Spinal cord (tissue), 10 donors: ENCODE results near the gene PHKA2. TPM values are rescaled to one million over a fixed set of nuclear protein-coding genes. Genes with fewer than 3 reads are reported as not detected.
A peak's percentile ranks its signal among the peaks of the same experiment; 100 is the strongest.

Source experiments
- DNase-seq, 6 donors: peaks; one replicate each; pipeline versions ENCODE4 v3.0.0 to v3.0.0-alpha.2; 2013 to 2015; ENCODE audit warnings: low spot score in 6 of 6, low read depth in 4 of 6
- H3K27ac ChIP-seq: one replicate; pipeline ENCODE4 v1.5.1; 2013; ENCODE audit warnings: low read depth, low read length, control low read depth
- H3K27me3 ChIP-seq: one replicate; pipeline ENCODE4 v1.6.1; 2013; ENCODE audit warnings: low read length; ENCODE audit not compliant: control insufficient read depth, insufficient read depth
- H3K36me3 ChIP-seq: one replicate; pipeline ENCODE4 v1.6.1; 2013; ENCODE audit warnings: low read length; ENCODE audit not compliant: control insufficient read depth, insufficient read depth
- H3K4me1 ChIP-seq: one replicate; pipeline ENCODE4 v1.6.1; 2013; ENCODE audit warnings: low read length; ENCODE audit not compliant: control insufficient read depth, insufficient read depth
- H3K4me3 ChIP-seq: one replicate; pipeline ENCODE4 v1.5.1; 2013; ENCODE audit warnings: low read depth, low read length, control low read depth
- H3K9me3 ChIP-seq: one replicate; pipeline ENCODE4 v1.6.1; 2013; ENCODE audit warnings: low read length; ENCODE audit not compliant: control insufficient read depth, insufficient read depth
- WGBS: methylation state at CpG from one replicate; pipeline ENCODE4 v1.1.5; 2013; ENCODE audit warnings: missing lambda C conversion rate; ENCODE audit not compliant: insufficient coverage; 5-methylcytosine and 5-hydroxymethylcytosine counted together
- polyA plus RNA-seq, 2 donors: library from polyadenylated mRNA; unstranded; fragments of 120-200 nt; gene quantifications; one replicate each; pipeline ENCODE4 v1.2.1, GENCODE V29; 2013; ENCODE audit not compliant: insufficient read length in 2 of 2
- total RNA-seq, 2 donors: library from RNA; depleted of rRNA in 1 of 2; stranded (reverse); fragments of 120-200 nt in 1 of 2; fragments of >200 nt in 1 of 2; gene quantifications; one replicate each; pipeline versions ENCODE4 v1.2.3 to v1.2.4, GENCODE V29; 2013 to 2014
- donor health status: healthy.

PHKA2 gene
- total and polyA plus RNA-seq, 4 donors: 16.8 to 31.7 (median 24.2) TPM

- Histone ChIP-seq H3K4me1 (peaks cover 25% of the 10 kb centered on the region), H3K4me3 (no peak overlapping the region), H3K27me3 (peaks cover 7% of the 10 kb centered on the region), H3K36me3 (peaks cover 5% of the 10 kb centered on the region), H3K9me3 (no peaks in the 10 kb centered on the region), H3K27ac (no peak overlapping the region)
- peak in 1 of 6 donors; percentile 65 for DNase-seq
- 17% methylated on average over 3 of the region's 6 CpGs for WGBS
Measured at GRCh38 chrX:18887825-18888212, 96.1 kb downstream of the PHKA2 start.

- peaks cover 7% of the 10 kb centered on the region for H3K27me3 ChIP-seq
- no peak overlapping the region for H3K4me3 ChIP-seq
- H3K4me1 ChIP-seq: peaks cover 25% of the 10 kb centered on the region
- no peak overlapping the region for H3K27ac ChIP-seq
- DNase-seq: no peak
- H3K36me3 ChIP-seq: peaks cover 5% of the 10 kb centered on the region
- no peaks in the 10 kb centered on the region for H3K9me3 ChIP-seq
- 37% methylated on average over 20 of the region's 25 CpGs for WGBS
Measured at GRCh38 chrX:18887177-18887824, 96.6 kb downstream of the PHKA2 start.

- H3K27me3 ChIP-seq: peaks cover 7% of the 10 kb centered on the region
- peak; percentile 17 to 78 (median 28) for DNase-seq
Measured at GRCh38 chrX:18886344-18887161, 97.4 kb downstream of the PHKA2 start.

GRCh38 chrX:18886005-18886343 is 97.9 kb downstream of the PHKA2 start:
- Histone ChIP-seq H3K9me3 (no peaks in the 10 kb centered on the region), H3K27ac (peak overlapping the region; percentile 40), H3K4me3 (peak overlapping the region; percentile 3), H3K36me3 (peaks cover 4% of the 10 kb centered on the region), H3K27me3 (peaks cover 7% of the 10 kb centered on the region), H3K4me1 (peaks cover 22% of the 10 kb centered on the region)
- DNase-seq: no peak
- WGBS: 61% methylated on average over 11 of the region's 12 CpGs

More at GRCh38 chrX:18886344-18887161, 97.4 kb downstream of the PHKA2 start:
- H3K4me3 ChIP-seq: peak overlapping the region; percentile 3
- H3K27ac ChIP-seq: peak overlapping the region; percentile 40
- H3K36me3 ChIP-seq: peaks cover 5% of the 10 kb centered on the region
- 29% methylated on average over 22 of the region's 26 CpGs for WGBS
- no peaks in the 10 kb centered on the region for H3K9me3 ChIP-seq
- peaks cover 25% of the 10 kb centered on the region for H3K4me1 ChIP-seq

GRCh38 chrX:18885328-18886004 is 98.4 kb downstream of the PHKA2 start:
- Histone ChIP-seq H3K36me3 (no peaks in the 10 kb centered on the region), H3K27me3 (peaks cover 7% of the 10 kb centered on the region), H3K4me3 (peak overlapping the region; percentile 3), H3K9me3 (no peaks in the 10 kb centered on the region), H3K27ac (no peak overlapping the region), H3K4me1 (peaks cover 21% of the 10 kb centered on the region)
- no peak for DNase-seq
- 58% methylated on average over 6 of the region's 8 CpGs for WGBS

- no peaks in the 10 kb centered on the region for H3K36me3 ChIP-seq
- no peak overlapping the region for H3K4me3 ChIP-seq
- no peaks in the 10 kb centered on the region for H3K9me3 ChIP-seq
- WGBS: 60% methylated on average over 3 of the region's 4 CpGs
- H3K4me1 ChIP-seq: peaks cover 21% of the 10 kb centered on the region
- no peak for DNase-seq
- peaks cover 7% of the 10 kb centered on the region for H3K27me3 ChIP-seq
- H3K27ac ChIP-seq: no peak overlapping the region
Measured at GRCh38 chrX:18884916-18885315, 99.0 kb downstream of the PHKA2 start.

GRCh38 chrX:18883961-18884765 is 99.8 kb downstream of the PHKA2 start:
- no peaks in the 10 kb centered on the region for H3K9me3 ChIP-seq
- peaks cover 7% of the 10 kb centered on the region for H3K27me3 ChIP-seq
- H3K4me1 ChIP-seq: peaks cover 21% of the 10 kb centered on the region
- WGBS: 76% methylated on average over 12 of the region's 16 CpGs
- H3K27ac ChIP-seq: no peak overlapping the region
- no peak for DNase-seq
- H3K36me3 ChIP-seq: no peaks in the 10 kb centered on the region
- H3K4me3 ChIP-seq: no peak overlapping the region

- DNase-seq: no peak
- no peak overlapping the region for H3K27ac ChIP-seq
- H3K9me3 ChIP-seq: no peaks in the 10 kb centered on the region
- H3K36me3 ChIP-seq: no peaks in the 10 kb centered on the region
- 67% methylated on average over 8 of the region's 12 CpGs for WGBS
- H3K27me3 ChIP-seq: peaks cover 7% of the 10 kb centered on the region
- no peak overlapping the region for H3K4me3 ChIP-seq
- H3K4me1 ChIP-seq: peaks cover 21% of the 10 kb centered on the region
Measured at GRCh38 chrX:18883234-18883960, 100.5 kb downstream of the PHKA2 start.

GRCh38 chrX:18879144-18879543 is 104.8 kb downstream of the PHKA2 start:
- no peak for DNase-seq
- WGBS: 86% methylated on average over 5 of the region's 9 CpGs
- Histone ChIP-seq H3K36me3 (no peaks in the 10 kb centered on the region), H3K4me3 (no peak overlapping the region), H3K9me3 (no peaks in the 10 kb centered on the region), H3K27me3 (no peaks in the 10 kb centered on the region), H3K4me1 (no peaks in the 10 kb centered on the region), H3K27ac (no peak overlapping the region)
